Neural cell (in vitro differentiated cells): ENCODE data around the gene RDH13.

Experiments used
- CTCF ChIP-seq: fragments of 450-650 bp; IDR thresholded peaks from 2 replicates; pipeline ENCODE4 v1.5.1; 2014; ENCODE audit warnings: antibody characterized with exemption, mild to moderate bottlenecking, moderate library complexity; ENCODE audit not compliant: poor library complexity, severe bottlenecking
- EP300 ChIP-seq: fragments of 450-650 bp; conservative IDR thresholded peaks from 2 replicates; pipeline ENCODE4 v1.6.1; 2014; ENCODE audit warnings: antibody characterized with exemption, mild to moderate bottlenecking, moderate library complexity; ENCODE audit not compliant: poor library complexity, severe bottlenecking
- EZH2 ChIP-seq: fragments of 200-600, 300-800 bp; shearing (Covaris generic), sonication (generic); IDR thresholded peaks from 2 replicates; pipeline ENCODE4 v1.6.1; 2014; ENCODE audit warnings: antibody characterized with exemption, low read length, borderline replicate concordance, mild to moderate bottlenecking; ENCODE audit not compliant: insufficient read depth, poor library complexity, severe bottlenecking
- MXI1 ChIP-seq: fragments of 450-650 bp; conservative IDR thresholded peaks from 2 replicates; pipeline ENCODE4 v1.6.1; 2014; ENCODE audit warnings: antibody characterized with exemption, mild to moderate bottlenecking; ENCODE audit not compliant: poor library complexity, severe bottlenecking
- POLR2AphosphoS5 ChIP-seq: IDR thresholded peaks from 2 replicates; pipeline ENCODE4 v1.6.1; 2012
- REST ChIP-seq: IDR thresholded peaks from 2 replicates; pipeline ENCODE4 v1.6.1; 2012; ENCODE audit warnings: borderline replicate concordance
- TAF1 ChIP-seq: IDR thresholded peaks from 2 replicates; pipeline ENCODE4 v1.6.1; 2012; ENCODE audit warnings: low read depth

GRCh38 chr19:55028757-55029156, 34.2 kb downstream of the RDH13 start:
- no peak for TF ChIP-seq CTCF
- TF ChIP-seq EZH2: no peak
- no peak for TF ChIP-seq REST
- TF ChIP-seq POLR2AphosphoS5: no peak
- no peak for TF ChIP-seq MXI1
- no peak for TF ChIP-seq EP300
- TF ChIP-seq TAF1: no peak
